ENCODE results near the gene GPC5.

Gene GPC5

DNA sequence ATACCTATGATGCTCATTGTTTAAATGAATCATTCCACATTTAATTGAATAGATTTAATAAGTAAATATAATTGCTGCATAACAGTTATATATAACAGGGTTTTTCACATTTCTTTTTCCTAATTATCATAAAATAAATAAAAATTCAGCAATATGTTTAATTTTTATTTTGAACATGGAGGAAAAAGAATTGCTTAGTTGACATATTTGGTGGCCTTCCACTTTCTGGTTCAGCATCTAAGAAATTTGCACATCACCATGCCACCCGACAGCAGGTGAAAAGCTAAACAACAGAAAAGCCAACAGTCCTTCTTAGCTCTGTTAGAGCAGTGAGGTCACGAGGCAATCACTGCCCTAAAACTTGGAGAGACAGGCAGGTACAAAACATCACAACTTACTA is 790.2 kb downstream of the GPC5 start:
- no peak overlapping the region for H3K4me3 ChIP-seq (ENCODE audit: low read depth, low read length)
- no peak for TF ChIP-seq CTCF (IDR thresholded peaks at IDR 0.05; ENCODE audit: low read depth, low read length)
- DNase-seq (ENCODE audit: low read depth, low spot score) = no peak
- in situ Hi-C loops (cut with HindIII; ENCODE audit: low sequenced_read_pairs) = no loop called here

GRCh38 chr13:92196591-92197256 is 798.3 kb downstream of the GPC5 start:
- in situ Hi-C loops (cut with HindIII; ENCODE audit: low sequenced_read_pairs) = no loop called here
- peak overlapping the region; percentile 23 for H3K4me3 ChIP-seq (ENCODE audit: low read depth, low read length)

GRCh38 chr13:92197669-92198068 is 799.2 kb downstream of the GPC5 start:
- H3K4me3 ChIP-seq (ENCODE audit: low read depth, low read length) = no peak overlapping the region
- peak; percentile 32 for DNase-seq (ENCODE audit: low read depth, low spot score)
- in situ Hi-C loops (cut with HindIII; ENCODE audit: low sequenced_read_pairs) = no loop called here

More at GRCh38 chr13:92196591-92197256, 798.3 kb downstream of the GPC5 start:
- TF ChIP-seq CTCF (IDR thresholded peaks at IDR 0.05; ENCODE audit: low read depth, low read length) = no peak
- peak; percentile 39 for DNase-seq (ENCODE audit: low read depth, low spot score)

GRCh38 chr13:92218615-92219014 is 820.2 kb downstream of the GPC5 start:
- no peak for DNase-seq (ENCODE audit: low read depth, low spot score)
- in situ Hi-C loops (cut with HindIII; ENCODE audit: low sequenced_read_pairs) = no loop called here
- TF ChIP-seq CTCF (IDR thresholded peaks at IDR 0.05; ENCODE audit: low read depth, low read length) = no peak
- no peak overlapping the region for H3K4me3 ChIP-seq (ENCODE audit: low read depth, low read length)

More at GRCh38 chr13:92197669-92198068, 799.2 kb downstream of the GPC5 start:
- TF ChIP-seq CTCF (IDR thresholded peaks at IDR 0.05; ENCODE audit: low read depth, low read length) = no peak

GRCh38 chr13:92221916-92222315 is 823.5 kb downstream of the GPC5 start:
- in situ Hi-C loops (cut with HindIII; ENCODE audit: low sequenced_read_pairs) = no loop called here
- TF ChIP-seq CTCF (IDR thresholded peaks at IDR 0.05; ENCODE audit: low read depth, low read length) = no peak
- no peak overlapping the region for H3K4me3 ChIP-seq (ENCODE audit: low read depth, low read length)

DNA sequence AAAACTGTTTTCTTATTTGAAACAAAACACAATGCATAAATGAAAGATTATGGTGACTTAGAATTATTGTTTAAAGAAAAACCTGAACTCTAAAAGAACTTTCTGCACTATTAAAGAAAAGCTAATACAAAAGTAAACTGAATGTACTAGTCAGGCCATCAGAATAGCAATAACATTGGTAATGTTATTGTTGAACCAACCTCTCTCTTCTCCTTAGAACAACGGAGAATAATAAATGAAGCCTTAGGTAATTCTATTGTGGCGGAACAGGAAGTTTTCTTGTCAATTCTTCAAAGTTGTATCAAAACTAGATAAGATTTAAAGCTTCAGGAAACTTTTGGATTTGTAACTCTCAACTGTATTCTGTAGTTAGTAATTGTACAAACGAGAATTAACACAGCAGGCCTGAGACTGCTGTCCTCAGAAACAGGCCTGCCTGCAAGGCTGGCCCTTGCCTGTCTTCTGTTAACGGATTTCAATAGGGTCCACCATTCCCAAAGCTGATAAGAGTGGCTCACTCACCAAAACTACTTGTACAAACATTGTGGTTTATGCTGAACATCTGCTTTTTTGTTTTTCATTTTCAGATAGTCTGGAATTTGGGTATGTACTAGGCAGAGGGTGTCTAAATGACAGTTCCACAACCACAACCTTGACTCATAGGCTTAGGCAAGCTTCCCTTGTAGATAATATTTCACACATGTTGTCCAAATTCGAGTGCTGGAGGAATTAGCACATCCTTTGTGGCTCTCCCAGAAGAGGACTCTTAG is 825.8 kb downstream of the GPC5 start:
- in situ Hi-C loops (cut with HindIII; ENCODE audit: low sequenced_read_pairs) = no loop called here
- no peak overlapping the region for H3K4me3 ChIP-seq (ENCODE audit: low read depth, low read length)
- TF ChIP-seq CTCF (IDR thresholded peaks at IDR 0.05; ENCODE audit: low read depth, low read length) = no peak
- peak; percentile 95 for DNase-seq (ENCODE audit: low read depth, low spot score)

More at GRCh38 chr13:92221916-92222315, 823.5 kb downstream of the GPC5 start:
- DNase-seq (ENCODE audit: low read depth, low spot score) = no peak
